ENCODE measurements around the gene TTYH1.
A peak's percentile ranks its signal among the peaks of the same experiment; 100 is the strongest.

DNA sequence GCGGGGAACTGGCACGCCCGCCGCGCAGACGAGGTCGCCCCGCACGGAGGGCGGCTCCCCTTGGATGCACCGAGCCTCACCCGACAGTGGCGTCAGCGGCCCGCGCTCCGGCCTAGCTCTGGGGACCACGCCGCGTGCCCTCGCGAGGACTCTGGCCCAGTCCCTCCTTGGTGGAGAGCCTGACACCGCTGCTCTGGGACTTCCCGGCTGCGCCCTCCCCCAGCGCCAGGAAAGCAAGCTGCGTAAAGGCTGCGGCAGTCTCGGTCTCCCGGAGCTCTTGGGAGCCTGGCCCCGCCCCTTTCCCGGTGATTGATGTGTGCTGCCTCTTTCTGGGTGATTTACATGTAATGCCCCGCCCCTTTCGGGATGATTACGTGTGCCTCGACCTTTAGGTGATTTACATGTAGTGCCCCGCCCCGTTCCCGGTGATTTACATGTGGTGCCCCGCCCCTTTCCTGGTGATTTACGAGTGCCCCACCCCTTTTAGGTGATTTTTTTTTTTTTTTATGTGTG lies 48.3 kb downstream of the TTYH1 start, which contains the start of gene LENG9:
- TF ChIP-seq POLR2A (IDR thresholded peaks at IDR 0.05; ENCODE audit: low read length) (peak; percentile 72), GATA1 (IDR thresholded peaks at IDR 0.05; ENCODE audit: low read depth, low read length) (no peak)

Measured in erythroblast (primary cell).